GM23338 (cell line): Measurements from ENCODE around the gene SNAP25. TPM values are rescaled to one million over a fixed set of nuclear protein-coding genes. Genes with fewer than 3 reads are reported as not detected.

Experiments used
- ATAC-seq: fragments of 200-7000 bp; cut with Tn5 transposase; 3 replicates; pipeline ENCODE4 v1.9.1; 2020
- DNase-seq: peaks from one replicate; pipeline ENCODE4 v3.0.0-alpha.2; 2015; ENCODE audit warnings: low spot score
- H2AFZ ChIP-seq: fragments of 200-600 bp; sonication (generic); 2 replicates; pipeline ENCODE4 v1.8.0; 2016; ENCODE audit warnings: antibody characterized with exemption, mild to moderate bottlenecking, moderate library complexity
- H3F3A ChIP-seq: fragments of 200-600 bp; sonication (generic); replicated peaks from 2 replicates; pipeline ENCODE4 v1.8.0; 2017; ENCODE audit warnings: antibody characterized with exemption, mixed run types, low read depth
- H3K27ac ChIP-seq: fragments of 200-600 bp; sonication (generic); 2 replicates; pipeline ENCODE4 v1.6.1; 2016; ENCODE audit warnings: low read depth
- H3K27me3 ChIP-seq: fragments of 200-600 bp; sonication (generic); 2 replicates; pipeline ENCODE4 v1.8.0; 2016; ENCODE audit warnings: mild to moderate bottlenecking, mixed run types, moderate library complexity; ENCODE audit not compliant: insufficient read depth
- H3K36me3 ChIP-seq: fragments of 200-600 bp; sonication (generic); 2 replicates; pipeline ENCODE4 v1.8.0; 2016; ENCODE audit warnings: mild to moderate bottlenecking; ENCODE audit not compliant: insufficient read depth
- H3K4me1 ChIP-seq: fragments of 200-600 bp; sonication (generic); 2 replicates; pipeline ENCODE4 v1.8.0; 2016; ENCODE audit warnings: mild to moderate bottlenecking, moderate library complexity; ENCODE audit not compliant: insufficient read depth
- H3K4me2 ChIP-seq: fragments of 200-600 bp; sonication (generic); 2 replicates; pipeline ENCODE4 v1.7.1; 2017; ENCODE audit warnings: mixed run types
- H3K4me3 ChIP-seq: fragments of 200-600 bp; sonication (generic); 2 replicates; pipeline ENCODE4 v1.6.1; 2016; ENCODE audit warnings: mixed run types
- H3K79me2 ChIP-seq: fragments of 200-600 bp; sonication (generic); replicated peaks from 2 replicates; pipeline ENCODE4 v1.8.0; 2017; ENCODE audit warnings: mild to moderate bottlenecking; ENCODE audit not compliant: insufficient read depth
- H3K9me2 ChIP-seq: fragments of 200-600 bp; sonication (generic); 2 replicates; pipeline ENCODE4 v1.8.0; 2017; ENCODE audit not compliant: insufficient read depth
- H4K20me1 ChIP-seq: fragments of 200-600 bp; sonication (generic); replicated peaks from 2 replicates; pipeline ENCODE4 v1.8.0; 2017; ENCODE audit warnings: mild to moderate bottlenecking; ENCODE audit not compliant: insufficient read depth
- H3K27ac Mint-ChIP-seq: 2 replicates; pipeline ENCODE4 v1.8.0; 2020; ENCODE audit warnings: inconsistent platforms, mild to moderate bottlenecking, moderate library complexity, mixed read lengths
- H3K27me3 Mint-ChIP-seq: 3 replicates; pipeline ENCODE4 v1.8.0; 2022; ENCODE audit warnings: low read depth, mild to moderate bottlenecking, moderate library complexity, mixed read lengths, inconsistent platforms; ENCODE audit not compliant: insufficient read depth, poor library complexity
- H3K36me3 Mint-ChIP-seq: 3 replicates; pipeline ENCODE4 v1.8.0; 2021; ENCODE audit warnings: low read depth, mild to moderate bottlenecking, inconsistent platforms, moderate library complexity, mixed read lengths
- H3K4me1 Mint-ChIP-seq: 3 replicates; pipeline ENCODE4 v1.8.0; 2020; ENCODE audit warnings: mild to moderate bottlenecking, inconsistent platforms, mixed read lengths
- H3K4me3 Mint-ChIP-seq: 3 replicates; pipeline ENCODE4 v1.8.0; 2021; ENCODE audit warnings: moderate library complexity, mild to moderate bottlenecking, inconsistent platforms, mixed read lengths
- H3K9me3 Mint-ChIP-seq: 3 replicates; pipeline ENCODE4 v1.8.0; 2020; ENCODE audit warnings: moderate library complexity, mild to moderate bottlenecking, inconsistent platforms, mixed read lengths
- ETS1 ChIP-seq: IDR thresholded peaks from 2 replicates; pipeline ENCODE4 v1.6.1; 2016; ENCODE audit warnings: antibody characterized with exemption
- EZH2 ChIP-seq: fragments of 200-600 bp; sonication (generic); IDR thresholded peaks from one replicate; pipeline ENCODE4 v1.8.0; 2017; ENCODE audit warnings: antibody characterized with exemption, mild to moderate bottlenecking, low read depth; ENCODE audit not compliant: unreplicated experiment
- JUNB ChIP-seq: IDR thresholded peaks from one replicate; pipeline ENCODE4 v1.6.1; 2016; ENCODE audit warnings: antibody characterized with exemption; ENCODE audit not compliant: unreplicated experiment
- NANOG ChIP-seq: IDR thresholded peaks from 2 replicates; pipeline ENCODE4 v1.6.1; 2016; ENCODE audit warnings: antibody characterized with exemption, borderline replicate concordance
- POLR2AphosphoS5 ChIP-seq: IDR thresholded peaks from 2 replicates; pipeline ENCODE4 v1.6.1; 2016; ENCODE audit warnings: antibody characterized with exemption, low read depth
- REST ChIP-seq: IDR thresholded peaks from one replicate; pipeline ENCODE4 v1.6.1; 2018; ENCODE audit warnings: antibody characterized with exemption; ENCODE audit not compliant: unreplicated experiment
- STAT1 ChIP-seq: IDR thresholded peaks from one replicate; pipeline ENCODE4 v1.6.1; 2016; ENCODE audit warnings: antibody characterized with exemption; ENCODE audit not compliant: unreplicated experiment
- ZNF331 ChIP-seq: fragments of 250-450 bp; sonication (Bioruptor Pico); IDR thresholded peaks from 2 replicates; pipeline ENCODE4 v1.5.0; 2020; ENCODE audit warnings: low read depth, mild to moderate bottlenecking, moderate library complexity
- polyA plus RNA-seq: library from polyadenylated mRNA; unstranded; fragments of >200 nt; fragmentation: Nextera tagmentation; extraction: Ambion mirVana; gene quantifications from 2 replicates; pipeline ENCODE4 v1.2.1, GENCODE V29; 2016
- total RNA-seq: library from RNA; depleted of rRNA; stranded (reverse); fragments of >200 nt; shearing (Covaris generic); gene quantifications from 2 replicates; pipeline ENCODE4 v1.2.3, GENCODE V29; 2014
- TF ChIP-seq, protein P1 (sequence below), 2 experiments: fragments of 200-600 bp in 1 of 2; sonication (generic) in 1 of 2; conservative IDR thresholded peaks; 2 replicates each; pipeline versions ENCODE4 v1.5.1 to v1.6.1; 2016 to 2017; ENCODE audit warnings: antibody characterized with exemption in 2 of 2, low read depth in 2 of 2, mild to moderate bottlenecking in 2 of 2, moderate library complexity in 1 of 2
- TF ChIP-seq, protein P2 (sequence below): fragments of 250-450 bp; sonication (Bioruptor Pico); IDR thresholded peaks from 2 replicates; pipeline ENCODE4 v1.5.0; 2020; ENCODE audit warnings: mild to moderate bottlenecking, moderate library complexity

The SNAP25 gene
- total and polyA plus RNA-seq, 2 experiments from 2014 or later, result 0.82 to 1.3 TPM

DNA sequence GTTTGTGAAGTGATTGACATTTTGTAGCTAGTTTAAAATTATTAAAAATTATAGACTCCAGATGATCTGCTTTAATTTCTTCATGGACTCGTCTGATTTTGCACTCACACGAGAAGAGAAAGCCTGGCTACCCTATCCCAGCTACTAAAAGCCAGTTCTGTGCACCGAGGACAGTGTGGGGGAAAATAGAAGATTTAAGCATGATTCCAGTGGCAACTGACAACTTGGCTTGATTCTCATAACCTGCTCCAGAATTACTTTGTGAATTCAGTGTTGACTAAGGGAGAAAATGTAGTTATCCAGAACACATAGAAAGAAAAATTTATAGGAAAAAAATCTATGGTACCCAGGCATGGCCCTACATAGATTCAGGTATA lies 88.7 kb downstream of the SNAP25 start (continued):
- no peak for TF ChIP-seq ETS1
- TF ChIP-seq POLR2AphosphoS5, result no peak
- TF ChIP-seq ZNF331, result no peak
- TF ChIP-seq, protein P1, sequence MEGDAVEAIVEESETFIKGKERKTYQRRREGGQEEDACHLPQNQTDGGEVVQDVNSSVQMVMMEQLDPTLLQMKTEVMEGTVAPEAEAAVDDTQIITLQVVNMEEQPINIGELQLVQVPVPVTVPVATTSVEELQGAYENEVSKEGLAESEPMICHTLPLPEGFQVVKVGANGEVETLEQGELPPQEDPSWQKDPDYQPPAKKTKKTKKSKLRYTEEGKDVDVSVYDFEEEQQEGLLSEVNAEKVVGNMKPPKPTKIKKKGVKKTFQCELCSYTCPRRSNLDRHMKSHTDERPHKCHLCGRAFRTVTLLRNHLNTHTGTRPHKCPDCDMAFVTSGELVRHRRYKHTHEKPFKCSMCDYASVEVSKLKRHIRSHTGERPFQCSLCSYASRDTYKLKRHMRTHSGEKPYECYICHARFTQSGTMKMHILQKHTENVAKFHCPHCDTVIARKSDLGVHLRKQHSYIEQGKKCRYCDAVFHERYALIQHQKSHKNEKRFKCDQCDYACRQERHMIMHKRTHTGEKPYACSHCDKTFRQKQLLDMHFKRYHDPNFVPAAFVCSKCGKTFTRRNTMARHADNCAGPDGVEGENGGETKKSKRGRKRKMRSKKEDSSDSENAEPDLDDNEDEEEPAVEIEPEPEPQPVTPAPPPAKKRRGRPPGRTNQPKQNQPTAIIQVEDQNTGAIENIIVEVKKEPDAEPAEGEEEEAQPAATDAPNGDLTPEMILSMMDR (conservative IDR thresholded peaks at IDR 0.05; ENCODE audit: low read depth in 2 of 2), result no peak
- no peak for TF ChIP-seq EZH2

DNA sequence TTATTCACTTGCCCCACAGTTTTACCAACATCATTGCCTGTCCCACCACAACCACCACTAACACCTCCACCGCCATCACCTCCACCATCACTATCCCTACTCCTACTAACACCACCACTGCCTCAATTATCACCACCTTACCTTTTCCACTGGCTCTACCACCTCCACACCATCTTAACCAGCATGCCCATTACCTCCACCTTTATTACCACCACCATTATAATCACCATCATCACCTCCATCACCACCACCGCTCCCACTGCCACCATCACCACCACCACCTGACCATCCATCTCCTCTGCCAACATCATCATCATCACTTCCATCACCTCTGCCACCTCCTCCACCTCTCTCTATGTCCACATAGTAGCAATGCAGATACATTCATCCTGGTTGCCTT lies 90.0 kb downstream of the SNAP25 start:
- Mint-ChIP-seq H3K9me3 (no peaks in the 10 kb centered on the region), H3K36me3 (no peaks in the 10 kb centered on the region), H3K4me1 (peaks cover 6% of the 10 kb centered on the region), H3K4me3 (no peak overlapping the region), H3K27ac (no peak overlapping the region), H3K27me3 (no peaks in the 10 kb centered on the region)
- DNase-seq (no peak), ATAC-seq (no peak)
- Histone ChIP-seq H3K4me1 (peaks cover 10% of the 10 kb centered on the region), H3K4me3 (no peak overlapping the region), H3K4me2 (no peak overlapping the region), H3K79me2 (no peaks in the 10 kb centered on the region), H3K27me3 (no peaks in the 10 kb centered on the region), H3K27ac (no peak overlapping the region), H3K36me3 (no peaks in the 10 kb centered on the region), H3K9me2 (peaks cover 5% of the 10 kb centered on the region), H3F3A (no peaks in the 10 kb centered on the region), H2AFZ (no peak overlapping the region), H4K20me1 (no peaks in the 10 kb centered on the region)
- TF ChIP-seq REST (no peak), ZNF331 (no peak), JUNB (no peak), POLR2AphosphoS5 (no peak), NANOG (no peak), STAT1 (no peak), EZH2 (no peak)
- TF ChIP-seq, protein P1 (conservative IDR thresholded peaks at IDR 0.05; ENCODE audit: low read depth in 2 of 2), result no peak
- TF ChIP-seq, protein P2, sequence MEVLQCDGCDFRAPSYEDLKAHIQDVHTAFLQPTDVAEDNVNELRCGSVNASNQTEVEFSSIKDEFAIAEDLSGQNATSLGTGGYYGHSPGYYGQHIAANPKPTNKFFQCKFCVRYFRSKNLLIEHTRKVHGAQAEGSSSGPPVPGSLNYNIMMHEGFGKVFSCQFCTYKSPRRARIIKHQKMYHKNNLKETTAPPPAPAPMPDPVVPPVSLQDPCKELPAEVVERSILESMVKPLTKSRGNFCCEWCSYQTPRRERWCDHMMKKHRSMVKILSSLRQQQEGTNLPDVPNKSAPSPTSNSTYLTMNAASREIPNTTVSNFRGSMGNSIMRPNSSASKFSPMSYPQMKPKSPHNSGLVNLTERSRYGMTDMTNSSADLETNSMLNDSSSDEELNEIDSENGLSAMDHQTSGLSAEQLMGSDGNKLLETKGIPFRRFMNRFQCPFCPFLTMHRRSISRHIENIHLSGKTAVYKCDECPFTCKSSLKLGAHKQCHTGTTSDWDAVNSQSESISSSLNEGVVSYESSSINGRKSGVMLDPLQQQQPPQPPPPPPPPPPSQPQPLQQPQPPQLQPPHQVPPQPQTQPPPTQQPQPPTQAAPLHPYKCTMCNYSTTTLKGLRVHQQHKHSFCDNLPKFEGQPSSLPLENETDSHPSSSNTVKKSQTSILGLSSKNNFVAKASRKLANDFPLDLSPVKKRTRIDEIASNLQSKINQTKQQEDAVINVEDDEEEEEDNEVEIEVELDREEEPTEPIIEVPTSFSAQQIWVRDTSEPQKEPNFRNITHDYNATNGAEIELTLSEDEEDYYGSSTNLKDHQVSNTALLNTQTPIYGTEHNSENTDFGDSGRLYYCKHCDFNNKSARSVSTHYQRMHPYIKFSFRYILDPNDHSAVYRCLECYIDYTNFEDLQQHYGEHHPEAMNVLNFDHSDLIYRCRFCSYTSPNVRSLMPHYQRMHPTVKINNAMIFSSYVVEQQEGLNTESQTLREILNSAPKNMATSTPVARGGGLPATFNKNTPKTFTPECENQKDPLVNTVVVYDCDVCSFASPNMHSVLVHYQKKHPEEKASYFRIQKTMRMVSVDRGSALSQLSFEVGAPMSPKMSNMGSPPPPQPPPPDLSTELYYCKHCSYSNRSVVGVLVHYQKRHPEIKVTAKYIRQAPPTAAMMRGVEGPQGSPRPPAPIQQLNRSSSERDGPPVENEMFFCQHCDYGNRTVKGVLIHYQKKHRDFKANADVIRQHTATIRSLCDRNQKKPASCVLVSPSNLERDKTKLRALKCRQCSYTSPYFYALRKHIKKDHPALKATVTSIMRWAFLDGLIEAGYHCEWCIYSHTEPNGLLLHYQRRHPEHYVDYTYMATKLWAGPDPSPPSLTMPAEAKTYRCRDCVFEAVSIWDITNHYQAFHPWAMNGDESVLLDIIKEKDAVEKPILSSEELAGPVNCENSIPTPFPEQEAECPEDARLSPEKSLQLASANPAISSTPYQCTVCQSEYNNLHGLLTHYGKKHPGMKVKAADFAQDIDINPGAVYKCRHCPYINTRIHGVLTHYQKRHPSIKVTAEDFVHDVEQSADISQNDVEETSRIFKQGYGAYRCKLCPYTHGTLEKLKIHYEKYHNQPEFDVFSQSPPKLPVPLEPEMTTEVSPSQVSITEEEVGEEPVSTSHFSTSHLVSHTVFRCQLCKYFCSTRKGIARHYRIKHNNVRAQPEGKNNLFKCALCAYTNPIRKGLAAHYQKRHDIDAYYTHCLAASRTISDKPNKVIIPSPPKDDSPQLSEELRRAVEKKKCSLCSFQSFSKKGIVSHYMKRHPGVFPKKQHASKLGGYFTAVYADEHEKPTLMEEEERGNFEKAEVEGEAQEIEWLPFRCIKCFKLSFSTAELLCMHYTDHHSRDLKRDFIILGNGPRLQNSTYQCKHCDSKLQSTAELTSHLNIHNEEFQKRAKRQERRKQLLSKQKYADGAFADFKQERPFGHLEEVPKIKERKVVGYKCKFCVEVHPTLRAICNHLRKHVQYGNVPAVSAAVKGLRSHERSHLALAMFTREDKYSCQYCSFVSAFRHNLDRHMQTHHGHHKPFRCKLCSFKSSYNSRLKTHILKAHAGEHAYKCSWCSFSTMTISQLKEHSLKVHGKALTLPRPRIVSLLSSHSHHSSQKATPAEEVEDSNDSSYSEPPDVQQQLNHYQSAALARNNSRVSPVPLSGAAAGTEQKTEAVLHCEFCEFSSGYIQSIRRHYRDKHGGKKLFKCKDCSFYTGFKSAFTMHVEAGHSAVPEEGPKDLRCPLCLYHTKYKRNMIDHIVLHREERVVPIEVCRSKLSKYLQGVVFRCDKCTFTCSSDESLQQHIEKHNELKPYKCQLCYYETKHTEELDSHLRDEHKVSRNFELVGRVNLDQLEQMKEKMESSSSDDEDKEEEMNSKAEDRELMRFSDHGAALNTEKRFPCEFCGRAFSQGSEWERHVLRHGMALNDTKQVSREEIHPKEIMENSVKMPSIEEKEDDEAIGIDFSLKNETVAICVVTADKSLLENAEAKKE (CRISPR knock-in tag), result no peak
